GM23338 (cell line): ENCODE data around the gene OR6J1. TPM values are rescaled to one million over a fixed set of nuclear protein-coding genes. Genes with fewer than 3 reads are reported as not detected.

Experiments used
- ATAC-seq: fragments of 200-7000 bp; cut with Tn5 transposase; 3 replicates; pipeline ENCODE4 v1.9.1; 2020
- DNase-seq: peaks from one replicate; pipeline ENCODE4 v3.0.0-alpha.2; 2015; ENCODE audit warnings: low spot score
- H2AFZ ChIP-seq: fragments of 200-600 bp; sonication (generic); 2 replicates; pipeline ENCODE4 v1.8.0; 2016; ENCODE audit warnings: antibody characterized with exemption, mild to moderate bottlenecking, moderate library complexity
- H3F3A ChIP-seq: fragments of 200-600 bp; sonication (generic); replicated peaks from 2 replicates; pipeline ENCODE4 v1.8.0; 2017; ENCODE audit warnings: antibody characterized with exemption, mixed run types, low read depth
- H3K27ac ChIP-seq: fragments of 200-600 bp; sonication (generic); 2 replicates; pipeline ENCODE4 v1.6.1; 2016; ENCODE audit warnings: low read depth
- H3K27me3 ChIP-seq: fragments of 200-600 bp; sonication (generic); 2 replicates; pipeline ENCODE4 v1.8.0; 2016; ENCODE audit warnings: mild to moderate bottlenecking, mixed run types, moderate library complexity; ENCODE audit not compliant: insufficient read depth
- H3K36me3 ChIP-seq: fragments of 200-600 bp; sonication (generic); 2 replicates; pipeline ENCODE4 v1.8.0; 2016; ENCODE audit warnings: mild to moderate bottlenecking; ENCODE audit not compliant: insufficient read depth
- H3K4me1 ChIP-seq: fragments of 200-600 bp; sonication (generic); 2 replicates; pipeline ENCODE4 v1.8.0; 2016; ENCODE audit warnings: mild to moderate bottlenecking, moderate library complexity; ENCODE audit not compliant: insufficient read depth
- H3K4me2 ChIP-seq: fragments of 200-600 bp; sonication (generic); 2 replicates; pipeline ENCODE4 v1.7.1; 2017; ENCODE audit warnings: mixed run types
- H3K4me3 ChIP-seq: fragments of 200-600 bp; sonication (generic); 2 replicates; pipeline ENCODE4 v1.6.1; 2016; ENCODE audit warnings: mixed run types
- H3K79me2 ChIP-seq: fragments of 200-600 bp; sonication (generic); replicated peaks from 2 replicates; pipeline ENCODE4 v1.8.0; 2017; ENCODE audit warnings: mild to moderate bottlenecking; ENCODE audit not compliant: insufficient read depth
- H3K9me2 ChIP-seq: fragments of 200-600 bp; sonication (generic); 2 replicates; pipeline ENCODE4 v1.8.0; 2017; ENCODE audit not compliant: insufficient read depth
- H4K20me1 ChIP-seq: fragments of 200-600 bp; sonication (generic); replicated peaks from 2 replicates; pipeline ENCODE4 v1.8.0; 2017; ENCODE audit warnings: mild to moderate bottlenecking; ENCODE audit not compliant: insufficient read depth
- H3K27ac Mint-ChIP-seq: 2 replicates; pipeline ENCODE4 v1.8.0; 2020; ENCODE audit warnings: inconsistent platforms, mild to moderate bottlenecking, moderate library complexity, mixed read lengths
- H3K27me3 Mint-ChIP-seq: 3 replicates; pipeline ENCODE4 v1.8.0; 2022; ENCODE audit warnings: low read depth, mild to moderate bottlenecking, moderate library complexity, mixed read lengths, inconsistent platforms; ENCODE audit not compliant: insufficient read depth, poor library complexity
- H3K36me3 Mint-ChIP-seq: 3 replicates; pipeline ENCODE4 v1.8.0; 2021; ENCODE audit warnings: low read depth, mild to moderate bottlenecking, inconsistent platforms, moderate library complexity, mixed read lengths
- H3K4me1 Mint-ChIP-seq: 3 replicates; pipeline ENCODE4 v1.8.0; 2020; ENCODE audit warnings: mild to moderate bottlenecking, inconsistent platforms, mixed read lengths
- H3K4me3 Mint-ChIP-seq: 3 replicates; pipeline ENCODE4 v1.8.0; 2021; ENCODE audit warnings: moderate library complexity, mild to moderate bottlenecking, inconsistent platforms, mixed read lengths
- H3K9me3 Mint-ChIP-seq: 3 replicates; pipeline ENCODE4 v1.8.0; 2020; ENCODE audit warnings: moderate library complexity, mild to moderate bottlenecking, inconsistent platforms, mixed read lengths
- CREB1 ChIP-seq: fragments of 250-450 bp; sonication (Bioruptor Pico); IDR thresholded peaks from 2 replicates; pipeline ENCODE4 v1.5.0; 2020; ENCODE audit warnings: low read depth, mild to moderate bottlenecking, moderate library complexity
- EZH2 ChIP-seq: fragments of 200-600 bp; sonication (generic); IDR thresholded peaks from one replicate; pipeline ENCODE4 v1.8.0; 2017; ENCODE audit warnings: antibody characterized with exemption, mild to moderate bottlenecking, low read depth; ENCODE audit not compliant: unreplicated experiment
- EZH2phosphoT487 ChIP-seq: fragments of 200-600 bp; sonication (generic); IDR thresholded peaks from one replicate; pipeline ENCODE4 v1.8.1; 2018; ENCODE audit warnings: antibody characterized with exemption; ENCODE audit not compliant: unreplicated experiment
- POLR2AphosphoS5 ChIP-seq: IDR thresholded peaks from 2 replicates; pipeline ENCODE4 v1.6.1; 2016; ENCODE audit warnings: antibody characterized with exemption, low read depth
- ZNF114 ChIP-seq: fragments of 250-450 bp; sonication (Bioruptor Pico); IDR thresholded peaks from 2 replicates; pipeline ENCODE4 v1.5.0; 2020; ENCODE audit warnings: mild to moderate bottlenecking, moderate library complexity
- polyA plus RNA-seq: library from polyadenylated mRNA; unstranded; fragments of >200 nt; fragmentation: Nextera tagmentation; extraction: Ambion mirVana; gene quantifications from 2 replicates; pipeline ENCODE4 v1.2.1, GENCODE V29; 2016
- total RNA-seq: library from RNA; depleted of rRNA; stranded (reverse); fragments of >200 nt; shearing (Covaris generic); gene quantifications from 2 replicates; pipeline ENCODE4 v1.2.3, GENCODE V29; 2014
- TF ChIP-seq, protein P1 (sequence below), 2 experiments: fragments of 200-600 bp in 1 of 2; sonication (generic) in 1 of 2; conservative IDR thresholded peaks; 2 replicates each; pipeline versions ENCODE4 v1.5.1 to v1.6.1; 2016 to 2017; ENCODE audit warnings: antibody characterized with exemption in 2 of 2, low read depth in 2 of 2, mild to moderate bottlenecking in 2 of 2, moderate library complexity in 1 of 2
- TF ChIP-seq, protein P2 (sequence below): fragments of 250-450 bp; sonication (Bioruptor Pico); IDR thresholded peaks from 2 replicates; pipeline ENCODE4 v1.5.0; 2020; ENCODE audit warnings: mild to moderate bottlenecking, moderate library complexity

Gene OR6J1
- total and polyA plus RNA-seq, 2 experiments from 2014 or later, result not detected

DNA sequence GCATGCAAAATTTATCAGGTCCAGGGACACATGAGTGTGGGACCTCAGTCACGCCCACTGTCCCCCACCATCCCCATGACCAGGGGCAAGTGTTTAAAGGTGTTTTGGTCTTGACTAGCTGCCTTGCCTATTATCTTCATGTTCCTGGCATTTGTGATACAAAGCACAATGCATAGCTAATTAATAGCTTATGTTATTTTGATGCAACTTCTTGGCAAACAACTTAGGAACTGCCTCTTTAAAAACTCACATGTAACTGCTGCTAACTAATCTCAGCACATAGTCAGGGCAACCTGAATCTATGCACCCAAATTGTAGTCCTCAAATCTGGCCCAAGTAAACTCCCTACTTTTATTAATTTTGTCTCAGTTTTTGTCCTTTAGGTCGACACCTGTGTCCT is 7.4 kb upstream of the OR6J1 start:
- no peaks in the 10 kb centered on the region for H3F3A ChIP-seq
- no peaks in the 10 kb centered on the region for H3K4me1 ChIP-seq
- TF ChIP-seq, protein P1, sequence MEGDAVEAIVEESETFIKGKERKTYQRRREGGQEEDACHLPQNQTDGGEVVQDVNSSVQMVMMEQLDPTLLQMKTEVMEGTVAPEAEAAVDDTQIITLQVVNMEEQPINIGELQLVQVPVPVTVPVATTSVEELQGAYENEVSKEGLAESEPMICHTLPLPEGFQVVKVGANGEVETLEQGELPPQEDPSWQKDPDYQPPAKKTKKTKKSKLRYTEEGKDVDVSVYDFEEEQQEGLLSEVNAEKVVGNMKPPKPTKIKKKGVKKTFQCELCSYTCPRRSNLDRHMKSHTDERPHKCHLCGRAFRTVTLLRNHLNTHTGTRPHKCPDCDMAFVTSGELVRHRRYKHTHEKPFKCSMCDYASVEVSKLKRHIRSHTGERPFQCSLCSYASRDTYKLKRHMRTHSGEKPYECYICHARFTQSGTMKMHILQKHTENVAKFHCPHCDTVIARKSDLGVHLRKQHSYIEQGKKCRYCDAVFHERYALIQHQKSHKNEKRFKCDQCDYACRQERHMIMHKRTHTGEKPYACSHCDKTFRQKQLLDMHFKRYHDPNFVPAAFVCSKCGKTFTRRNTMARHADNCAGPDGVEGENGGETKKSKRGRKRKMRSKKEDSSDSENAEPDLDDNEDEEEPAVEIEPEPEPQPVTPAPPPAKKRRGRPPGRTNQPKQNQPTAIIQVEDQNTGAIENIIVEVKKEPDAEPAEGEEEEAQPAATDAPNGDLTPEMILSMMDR (conservative IDR thresholded peaks at IDR 0.05; ENCODE audit: low read depth in 2 of 2), result no peak
- TF ChIP-seq EZH2phosphoT487, result no peak
- no peak for TF ChIP-seq EZH2
- no peak for TF ChIP-seq POLR2AphosphoS5
- no peak for TF ChIP-seq CREB1 (CRISPR knock-in tag)
- TF ChIP-seq ZNF114 (CRISPR knock-in tag), result no peak
- no peaks in the 10 kb centered on the region for H3K79me2 ChIP-seq
- H3K27ac ChIP-seq, result no peak overlapping the region
- H3K9me2 ChIP-seq, result no peaks in the 10 kb centered on the region
- ATAC-seq (no peak), DNase-seq (no peak)
- H3K36me3 ChIP-seq, result no peaks in the 10 kb centered on the region
- Mint-ChIP-seq H3K27me3 (peaks cover 7% of the 10 kb centered on the region), H3K4me1 (peaks cover 4% of the 10 kb centered on the region; the same call in 1 of the 3 replicates), H3K27ac (no peak overlapping the region), H3K9me3 (no peaks in the 10 kb centered on the region), H3K36me3 (no peaks in the 10 kb centered on the region), H3K4me3 (no peak overlapping the region)
- no peak overlapping the region for H3K4me3 ChIP-seq
- no peak overlapping the region for H3K4me2 ChIP-seq
- no peaks in the 10 kb centered on the region for H3K27me3 ChIP-seq
- peak overlapping the region; percentile 61; the same call in 1 of the 2 replicates for H2AFZ ChIP-seq
- H4K20me1 ChIP-seq, result no peaks in the 10 kb centered on the region

DNA sequence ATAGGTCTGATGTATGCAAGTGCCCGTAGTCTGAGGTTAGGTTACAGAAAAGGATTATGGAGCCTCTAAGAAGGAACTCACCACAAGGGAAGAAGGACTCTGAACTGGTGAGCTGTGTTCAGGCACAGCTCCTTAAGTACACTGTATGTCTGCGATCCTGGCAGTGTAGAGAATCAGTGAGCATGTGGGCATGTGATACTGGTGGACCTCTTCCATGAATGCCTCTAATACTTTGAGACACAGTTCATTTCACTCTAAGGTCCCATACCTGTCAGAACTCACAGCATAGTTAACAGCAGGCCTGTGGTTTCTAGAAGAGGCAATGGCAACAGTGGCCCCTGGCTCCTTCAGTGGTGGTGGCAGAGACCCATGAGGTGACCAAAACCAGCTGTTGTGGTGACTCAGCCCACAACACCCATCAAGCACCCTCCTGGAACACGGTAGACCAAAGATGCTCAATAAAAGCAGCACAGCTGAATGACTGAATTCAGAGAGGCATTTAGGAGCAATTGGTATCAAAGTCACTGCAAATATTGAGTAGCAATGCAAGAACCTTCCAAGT is 6.9 kb upstream of the OR6J1 start:
- H3K36me3 ChIP-seq, result no peaks in the 10 kb centered on the region
- 0 out of 2 replicates have a peak overlapping the region, but pooled peaks have one; percentile 23 for H2AFZ ChIP-seq
- no peaks in the 10 kb centered on the region for H3K27me3 ChIP-seq
- no peaks in the 10 kb centered on the region for H3K4me1 ChIP-seq
- H3K4me3 Mint-ChIP-seq, result no peak overlapping the region
- DNase-seq (no peak), ATAC-seq (no peak; the same call in 2 of the 3 replicates)
- H3K27ac Mint-ChIP-seq, result peak overlapping the region; percentile 78
- H3K27ac ChIP-seq, result no peak overlapping the region
- TF ChIP-seq, protein P2, sequence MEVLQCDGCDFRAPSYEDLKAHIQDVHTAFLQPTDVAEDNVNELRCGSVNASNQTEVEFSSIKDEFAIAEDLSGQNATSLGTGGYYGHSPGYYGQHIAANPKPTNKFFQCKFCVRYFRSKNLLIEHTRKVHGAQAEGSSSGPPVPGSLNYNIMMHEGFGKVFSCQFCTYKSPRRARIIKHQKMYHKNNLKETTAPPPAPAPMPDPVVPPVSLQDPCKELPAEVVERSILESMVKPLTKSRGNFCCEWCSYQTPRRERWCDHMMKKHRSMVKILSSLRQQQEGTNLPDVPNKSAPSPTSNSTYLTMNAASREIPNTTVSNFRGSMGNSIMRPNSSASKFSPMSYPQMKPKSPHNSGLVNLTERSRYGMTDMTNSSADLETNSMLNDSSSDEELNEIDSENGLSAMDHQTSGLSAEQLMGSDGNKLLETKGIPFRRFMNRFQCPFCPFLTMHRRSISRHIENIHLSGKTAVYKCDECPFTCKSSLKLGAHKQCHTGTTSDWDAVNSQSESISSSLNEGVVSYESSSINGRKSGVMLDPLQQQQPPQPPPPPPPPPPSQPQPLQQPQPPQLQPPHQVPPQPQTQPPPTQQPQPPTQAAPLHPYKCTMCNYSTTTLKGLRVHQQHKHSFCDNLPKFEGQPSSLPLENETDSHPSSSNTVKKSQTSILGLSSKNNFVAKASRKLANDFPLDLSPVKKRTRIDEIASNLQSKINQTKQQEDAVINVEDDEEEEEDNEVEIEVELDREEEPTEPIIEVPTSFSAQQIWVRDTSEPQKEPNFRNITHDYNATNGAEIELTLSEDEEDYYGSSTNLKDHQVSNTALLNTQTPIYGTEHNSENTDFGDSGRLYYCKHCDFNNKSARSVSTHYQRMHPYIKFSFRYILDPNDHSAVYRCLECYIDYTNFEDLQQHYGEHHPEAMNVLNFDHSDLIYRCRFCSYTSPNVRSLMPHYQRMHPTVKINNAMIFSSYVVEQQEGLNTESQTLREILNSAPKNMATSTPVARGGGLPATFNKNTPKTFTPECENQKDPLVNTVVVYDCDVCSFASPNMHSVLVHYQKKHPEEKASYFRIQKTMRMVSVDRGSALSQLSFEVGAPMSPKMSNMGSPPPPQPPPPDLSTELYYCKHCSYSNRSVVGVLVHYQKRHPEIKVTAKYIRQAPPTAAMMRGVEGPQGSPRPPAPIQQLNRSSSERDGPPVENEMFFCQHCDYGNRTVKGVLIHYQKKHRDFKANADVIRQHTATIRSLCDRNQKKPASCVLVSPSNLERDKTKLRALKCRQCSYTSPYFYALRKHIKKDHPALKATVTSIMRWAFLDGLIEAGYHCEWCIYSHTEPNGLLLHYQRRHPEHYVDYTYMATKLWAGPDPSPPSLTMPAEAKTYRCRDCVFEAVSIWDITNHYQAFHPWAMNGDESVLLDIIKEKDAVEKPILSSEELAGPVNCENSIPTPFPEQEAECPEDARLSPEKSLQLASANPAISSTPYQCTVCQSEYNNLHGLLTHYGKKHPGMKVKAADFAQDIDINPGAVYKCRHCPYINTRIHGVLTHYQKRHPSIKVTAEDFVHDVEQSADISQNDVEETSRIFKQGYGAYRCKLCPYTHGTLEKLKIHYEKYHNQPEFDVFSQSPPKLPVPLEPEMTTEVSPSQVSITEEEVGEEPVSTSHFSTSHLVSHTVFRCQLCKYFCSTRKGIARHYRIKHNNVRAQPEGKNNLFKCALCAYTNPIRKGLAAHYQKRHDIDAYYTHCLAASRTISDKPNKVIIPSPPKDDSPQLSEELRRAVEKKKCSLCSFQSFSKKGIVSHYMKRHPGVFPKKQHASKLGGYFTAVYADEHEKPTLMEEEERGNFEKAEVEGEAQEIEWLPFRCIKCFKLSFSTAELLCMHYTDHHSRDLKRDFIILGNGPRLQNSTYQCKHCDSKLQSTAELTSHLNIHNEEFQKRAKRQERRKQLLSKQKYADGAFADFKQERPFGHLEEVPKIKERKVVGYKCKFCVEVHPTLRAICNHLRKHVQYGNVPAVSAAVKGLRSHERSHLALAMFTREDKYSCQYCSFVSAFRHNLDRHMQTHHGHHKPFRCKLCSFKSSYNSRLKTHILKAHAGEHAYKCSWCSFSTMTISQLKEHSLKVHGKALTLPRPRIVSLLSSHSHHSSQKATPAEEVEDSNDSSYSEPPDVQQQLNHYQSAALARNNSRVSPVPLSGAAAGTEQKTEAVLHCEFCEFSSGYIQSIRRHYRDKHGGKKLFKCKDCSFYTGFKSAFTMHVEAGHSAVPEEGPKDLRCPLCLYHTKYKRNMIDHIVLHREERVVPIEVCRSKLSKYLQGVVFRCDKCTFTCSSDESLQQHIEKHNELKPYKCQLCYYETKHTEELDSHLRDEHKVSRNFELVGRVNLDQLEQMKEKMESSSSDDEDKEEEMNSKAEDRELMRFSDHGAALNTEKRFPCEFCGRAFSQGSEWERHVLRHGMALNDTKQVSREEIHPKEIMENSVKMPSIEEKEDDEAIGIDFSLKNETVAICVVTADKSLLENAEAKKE (CRISPR knock-in tag), result no peak
- peak; percentile 56 for TF ChIP-seq POLR2AphosphoS5
- H3K9me3 Mint-ChIP-seq, result no peaks in the 10 kb centered on the region
- H3K79me2 ChIP-seq, result no peaks in the 10 kb centered on the region
- H3K9me2 ChIP-seq, result no peaks in the 10 kb centered on the region
- peaks cover 5% of the 10 kb centered on the region for H3K27me3 Mint-ChIP-seq
- peaks cover 4% of the 10 kb centered on the region; the same call in 1 of the 3 replicates for H3K4me1 Mint-ChIP-seq
- H3F3A ChIP-seq, result no peaks in the 10 kb centered on the region
- H3K4me2 ChIP-seq, result no peak overlapping the region
- H4K20me1 ChIP-seq, result no peaks in the 10 kb centered on the region
- no peaks in the 10 kb centered on the region for H3K36me3 Mint-ChIP-seq
- H3K4me3 ChIP-seq, result no peak overlapping the region
